ENCODE data around the gene CEACAM18. TPM values are rescaled to one million over a fixed set of nuclear protein-coding genes. Genes with fewer than 3 reads are reported as not detected.

Gene CEACAM18
- total and polyA plus RNA-seq, 2 donors (not counting 1 experiment from before 2014, with no cell fraction given), result not detected

- Histone ChIP-seq H3K4me1 (ENCODE audit: control insufficient read depth in 2 of 2, insufficient read depth in 2 of 2, low read length in 2 of 2) (peaks cover 20 to 32% of the 10 kb centered on the region in 2 donors), H3K4me3 (ENCODE audit: control extremely low read depth in 1 of 5, extremely low read depth in 1 of 5, insufficient read depth in 1 of 5, low read depth in 2 of 5, low read length in 4 of 5) (no peak overlapping the region), H3K79me2 (ENCODE audit: control insufficient read depth, insufficient read depth, low read length) (no peaks in the 10 kb centered on the region), H3K9ac (ENCODE audit: low read length) (no peak overlapping the region), H3K4me2 (replicated peaks; ENCODE audit: low read depth, low read length, poor library complexity, severe bottlenecking) (no peak overlapping the region), H3K9me3 (ENCODE audit: control extremely low read depth in 1 of 3, control insufficient read depth in 2 of 3, insufficient read depth in 1 of 3, low read length in 2 of 3) (peaks cover 0 to 5% (median 0%) of the 10 kb centered on the region in 3 donors), H2AFZ (ENCODE audit: insufficient read depth, low read depth, low read length, poor library complexity, severe bottlenecking) (no peak overlapping the region), H3K27me3 (replicated peaks in 1 of 4; ENCODE audit: control extremely low read depth in 1 of 4, control insufficient read depth in 3 of 4, insufficient read depth in 4 of 4, low read length in 3 of 4) (peaks cover 0 to 13% (median 1%) of the 10 kb centered on the region in 4 experiments), H3K27ac (ENCODE audit: low read length in 2 of 2) (no peak overlapping the region), H3K36me3 (replicated peaks in 1 of 2; ENCODE audit: control extremely low read depth in 1 of 2, control insufficient read depth in 1 of 2, extremely low read depth in 1 of 2, insufficient read depth in 2 of 2, low read length in 1 of 2) (no peaks in the 10 kb centered on the region), H4K20me1 (ENCODE audit: control insufficient read depth, insufficient read depth, low read length, poor library complexity, severe bottlenecking) (no peaks in the 10 kb centered on the region)
- H3K4me3 Mint-ChIP-seq, result no peak overlapping the region
- peaks cover 23% of the 10 kb centered on the region for H3K27me3 Mint-ChIP-seq
- no peaks in the 10 kb centered on the region for H3K9me3 Mint-ChIP-seq (ENCODE audit: insufficient read depth)
- no peak for ATAC-seq (ENCODE audit: low read depth)
- POLR2A ChIA-PET, result no interaction called here
- CTCF ChIA-PET, result interaction anchor here (1.3 to 9.7 kb wide), 11 partner anchors 8 to 221 kb away, joined by 3 to 112 read pairs (median 7); partner anchors contain the start of genes ETFB, SIGLEC10 and VSIG10L
- intact Hi-C loops (cut with micrococcal nuclease), result loop anchor here (1.0 kb wide), 2 partner anchors 17 to 101 kb away; no protein-coding TSS in a partner anchor
- H3K27ac Mint-ChIP-seq, result peak overlapping the region; percentile 32
- TF ChIP-seq, protein P1, sequence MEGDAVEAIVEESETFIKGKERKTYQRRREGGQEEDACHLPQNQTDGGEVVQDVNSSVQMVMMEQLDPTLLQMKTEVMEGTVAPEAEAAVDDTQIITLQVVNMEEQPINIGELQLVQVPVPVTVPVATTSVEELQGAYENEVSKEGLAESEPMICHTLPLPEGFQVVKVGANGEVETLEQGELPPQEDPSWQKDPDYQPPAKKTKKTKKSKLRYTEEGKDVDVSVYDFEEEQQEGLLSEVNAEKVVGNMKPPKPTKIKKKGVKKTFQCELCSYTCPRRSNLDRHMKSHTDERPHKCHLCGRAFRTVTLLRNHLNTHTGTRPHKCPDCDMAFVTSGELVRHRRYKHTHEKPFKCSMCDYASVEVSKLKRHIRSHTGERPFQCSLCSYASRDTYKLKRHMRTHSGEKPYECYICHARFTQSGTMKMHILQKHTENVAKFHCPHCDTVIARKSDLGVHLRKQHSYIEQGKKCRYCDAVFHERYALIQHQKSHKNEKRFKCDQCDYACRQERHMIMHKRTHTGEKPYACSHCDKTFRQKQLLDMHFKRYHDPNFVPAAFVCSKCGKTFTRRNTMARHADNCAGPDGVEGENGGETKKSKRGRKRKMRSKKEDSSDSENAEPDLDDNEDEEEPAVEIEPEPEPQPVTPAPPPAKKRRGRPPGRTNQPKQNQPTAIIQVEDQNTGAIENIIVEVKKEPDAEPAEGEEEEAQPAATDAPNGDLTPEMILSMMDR (IDR thresholded peaks at IDR 0.05), result peak; percentile 76
- no peak for TF ChIP-seq EZH2 (IDR thresholded peaks at IDR 0.05; ENCODE audit: borderline replicate concordance, insufficient read depth, low read depth, low read length, poor library complexity, severe bottlenecking)
- peaks cover 32% of the 10 kb centered on the region for H3K4me1 Mint-ChIP-seq
- WGBS (ENCODE audit: insufficient coverage), result 87% methylated on average over 4 of the region's 5 CpGs
- peak; percentile 75 for DNase-seq
These were observed 39.3 kb upstream of the CEACAM18 start for GRCh38 chr19:51439021-51439465.

- H4K20me1 ChIP-seq (ENCODE audit: control insufficient read depth, insufficient read depth, low read length, poor library complexity, severe bottlenecking), result no peaks in the 10 kb centered on the region
- no peak overlapping the region for H3K4me3 ChIP-seq (ENCODE audit: control extremely low read depth in 1 of 5, extremely low read depth in 1 of 5, insufficient read depth in 1 of 5, low read depth in 2 of 5, low read length in 4 of 5)
- Mint-ChIP-seq H3K9me3 (ENCODE audit: insufficient read depth) (no peaks in the 10 kb centered on the region), H3K4me3 (no peak overlapping the region), H3K27ac (peak overlapping the region; percentile 50), H3K27me3 (peaks cover 20% of the 10 kb centered on the region), H3K4me1 (peaks cover 32% of the 10 kb centered on the region)
- peaks cover 0 to 5% (median 0%) of the 10 kb centered on the region in 3 donors for H3K9me3 ChIP-seq (ENCODE audit: control extremely low read depth in 1 of 3, control insufficient read depth in 2 of 3, insufficient read depth in 1 of 3, low read length in 2 of 3)
- intact Hi-C loops (cut with micrococcal nuclease), result no loop called here
- TF ChIP-seq, protein P1 (IDR thresholded peaks at IDR 0.05), result no peak
- TF ChIP-seq EZH2 (IDR thresholded peaks at IDR 0.05; ENCODE audit: borderline replicate concordance, insufficient read depth, low read depth, low read length, poor library complexity, severe bottlenecking), result no peak
- DNase-seq (no peak), ATAC-seq (ENCODE audit: low read depth) (no peak)
- CTCF ChIA-PET, result interaction anchor here (1.2 to 9.7 kb wide), 11 partner anchors 13 to 220 kb away, joined by 3 to 112 read pairs (median 7); partner anchors contain the start of genes ETFB, SIGLEC10 and VSIG10L
- H3K4me1 ChIP-seq (ENCODE audit: control insufficient read depth in 2 of 2, insufficient read depth in 2 of 2, low read length in 2 of 2), result peaks cover 20 to 32% of the 10 kb centered on the region in 2 donors
- POLR2A ChIA-PET, result no interaction called here
- H3K79me2 ChIP-seq (ENCODE audit: control insufficient read depth, insufficient read depth, low read length), result no peaks in the 10 kb centered on the region
- no peak overlapping the region for H3K4me2 ChIP-seq (replicated peaks; ENCODE audit: low read depth, low read length, poor library complexity, severe bottlenecking)
- H3K27me3 ChIP-seq (replicated peaks in 1 of 4; ENCODE audit: control extremely low read depth in 1 of 4, control insufficient read depth in 3 of 4, insufficient read depth in 4 of 4, low read length in 3 of 4), result peaks cover 0 to 13% (median 1%) of the 10 kb centered on the region in 4 experiments
- WGBS (ENCODE audit: insufficient coverage), result 100% methylated on average over 1 of the region's 2 CpGs
- no peak overlapping the region for H2AFZ ChIP-seq (ENCODE audit: insufficient read depth, low read depth, low read length, poor library complexity, severe bottlenecking)
- no peak overlapping the region for H3K9ac ChIP-seq (ENCODE audit: low read length)
- H3K36me3 ChIP-seq (replicated peaks in 1 of 2; ENCODE audit: control extremely low read depth in 1 of 2, control insufficient read depth in 1 of 2, extremely low read depth in 1 of 2, insufficient read depth in 2 of 2, low read length in 1 of 2), result no peaks in the 10 kb centered on the region
- no peak overlapping the region for H3K27ac ChIP-seq (ENCODE audit: low read length in 2 of 2)
These were observed 38.3 kb upstream of the CEACAM18 start for GRCh38 chr19:51440052-51440451.

Data from B cell (primary cell).